OCI-LY7 (cell line): ENCODE data around the gene BAMBI. TPM values are rescaled to one million over a fixed set of nuclear protein-coding genes. Genes with fewer than 3 reads are reported as not detected.

ENCODE experiments used
- BruUV-seq: library from RNA; stranded (reverse); fragments of 400-500 nt; replicated peaks from 2 replicates; lab custom pipeline; 2021; lab: Mats Ljungman, UMichigan
- CTCF ChIA-PET: fragments of 300-600 bp; sonication (Branson Sonifier 250); formaldehyde crosslinking; loops from one replicate; lab custom pipeline; 2022; ENCODE audit warnings: antibody characterized with exemption; ENCODE audit not compliant: unreplicated experiment; lab: Charles Lee
- POLR2A ChIA-PET: fragments of 300-600 bp; sonication (Branson Sonifier 250); formaldehyde crosslinking; loops from one replicate; lab custom pipeline; 2022; ENCODE audit warnings: antibody characterized with exemption; lab: Charles Lee
- DNase-seq: peaks from one replicate; pipeline ENCODE4 v3.0.0-alpha.2; 2015; ENCODE audit warnings: low spot score
- H2AFZ ChIP-seq: fragments of 200-600 bp; sonication (generic), shearing (Covaris generic); 2 replicates; pipeline ENCODE4 v1.6.1; 2014; ENCODE audit warnings: mild to moderate bottlenecking, antibody characterized with exemption, low read length, moderate library complexity
- H3K27ac ChIP-seq: fragments of 200-600 bp; sonication (generic); 2 replicates; pipeline ENCODE4 v1.5.1; 2014; ENCODE audit warnings: mixed run types, low read depth, mild to moderate bottlenecking, moderate library complexity, low read length, inconsistent platforms; ENCODE audit not compliant: poor library complexity, severe bottlenecking
- H3K36me3 ChIP-seq: fragments of 200-600 bp; sonication (generic); 2 replicates; pipeline ENCODE4 v1.6.1; 2014; ENCODE audit warnings: mild to moderate bottlenecking, antibody characterized with exemption, low read length, moderate library complexity, mixed read lengths; ENCODE audit not compliant: insufficient read depth
- H3K4me1 ChIP-seq: fragments of 200-600 bp; sonication (generic); 2 replicates; pipeline ENCODE4 v1.5.1; 2014; ENCODE audit warnings: mild to moderate bottlenecking, low read length; ENCODE audit not compliant: insufficient read depth, poor library complexity, severe bottlenecking
- H3K4me2 ChIP-seq: fragments of 200-600 bp; sonication (generic); 2 replicates; pipeline ENCODE4 v1.6.1; 2014; ENCODE audit warnings: mild to moderate bottlenecking, low read length
- H3K4me3 ChIP-seq: fragments of 200-600 bp; sonication (generic); 2 replicates; pipeline ENCODE4 v1.5.1; 2014; ENCODE audit warnings: mild to moderate bottlenecking, low read depth, low read length; ENCODE audit not compliant: poor library complexity, severe bottlenecking
- H3K79me2 ChIP-seq: fragments of 200-600 bp; sonication (generic); 2 replicates; pipeline ENCODE4 v1.6.1; 2016; ENCODE audit warnings: low read depth, mild to moderate bottlenecking, low read length, moderate library complexity, mixed read lengths; ENCODE audit not compliant: insufficient read depth
- H3K9me2 ChIP-seq: fragments of 200-600 bp; sonication (generic); 2 replicates; pipeline ENCODE4 v1.6.1; 2016; ENCODE audit warnings: mild to moderate bottlenecking, low read length, mixed read lengths; ENCODE audit not compliant: insufficient read depth
- H3K9me3 ChIP-seq: fragments of 200-600 bp; sonication (generic); 2 replicates; pipeline ENCODE4 v1.6.1; 2014; ENCODE audit warnings: mild to moderate bottlenecking, mixed run types, low read length, mixed read lengths
- H4K20me1 ChIP-seq: fragments of 200-600 bp; sonication (generic); 2 replicates; pipeline ENCODE4 v1.6.1; 2014; ENCODE audit warnings: mild to moderate bottlenecking, antibody characterized with exemption, low read length, moderate library complexity, mixed read lengths; ENCODE audit not compliant: insufficient read depth
- EZH2phosphoT487 ChIP-seq: fragments of 200-600 bp; sonication (generic); IDR thresholded peaks from 2 replicates; pipeline ENCODE4 v1.6.1; 2018; ENCODE audit warnings: low read depth, borderline replicate concordance, mild to moderate bottlenecking, mixed run types, antibody characterized with exemption, low read length, moderate library complexity, mixed read lengths
- intact Hi-C: fragments of 100-400 bp; cut with micrococcal nuclease; formaldehyde crosslinking; loops from one replicate; pipeline ENCODE4 v1.10.0; 2022; ENCODE audit not compliant: unreplicated experiment
- total RNA-seq, 2 experiments: library from RNA; depleted of rRNA in 1 of 2; stranded (reverse); fragments of >200 nt in 1 of 2; shearing (Covaris generic) in 1 of 2; gene quantifications; 2 replicates each; pipeline ENCODE4 v1.2.3, GENCODE V29; 2014 to 2022
- TF ChIP-seq, protein P1 (sequence below): fragments of 200-600 bp; sonication (generic); conservative IDR thresholded peaks from 2 replicates; pipeline ENCODE4 v1.5.1; 2014; ENCODE audit warnings: mild to moderate bottlenecking, antibody characterized with exemption, low read length, moderate library complexity, mixed read lengths

BAMBI gene
- total RNA-seq, 2 experiments from 2014 or later = 0.89 to 3.1 TPM

DNA sequence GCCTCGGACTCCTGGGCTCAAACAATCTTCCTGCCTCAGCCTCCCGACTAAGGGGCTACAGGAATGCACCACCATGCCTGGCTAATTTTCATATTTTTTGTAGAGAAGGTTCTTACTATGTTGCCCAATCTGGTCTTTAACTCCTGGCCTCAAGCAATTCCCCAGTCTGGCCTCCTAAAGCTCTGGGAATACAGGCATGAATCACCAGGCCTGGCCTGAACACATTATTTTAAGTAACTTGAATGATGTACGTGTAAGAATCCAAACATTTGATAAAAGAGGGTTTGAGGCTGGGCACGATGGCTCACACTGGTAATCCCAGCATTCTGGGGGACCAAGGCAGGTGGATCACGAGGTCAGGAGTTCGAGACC lies 13.0 kb upstream of the BAMBI start:
- no peaks in the 10 kb centered on the region for H3K79me2 ChIP-seq
- H3K4me3 ChIP-seq = no peak overlapping the region
- no peaks in the 10 kb centered on the region for H3K36me3 ChIP-seq
- TF ChIP-seq EZH2phosphoT487 = no peak
- TF ChIP-seq, protein P1, sequence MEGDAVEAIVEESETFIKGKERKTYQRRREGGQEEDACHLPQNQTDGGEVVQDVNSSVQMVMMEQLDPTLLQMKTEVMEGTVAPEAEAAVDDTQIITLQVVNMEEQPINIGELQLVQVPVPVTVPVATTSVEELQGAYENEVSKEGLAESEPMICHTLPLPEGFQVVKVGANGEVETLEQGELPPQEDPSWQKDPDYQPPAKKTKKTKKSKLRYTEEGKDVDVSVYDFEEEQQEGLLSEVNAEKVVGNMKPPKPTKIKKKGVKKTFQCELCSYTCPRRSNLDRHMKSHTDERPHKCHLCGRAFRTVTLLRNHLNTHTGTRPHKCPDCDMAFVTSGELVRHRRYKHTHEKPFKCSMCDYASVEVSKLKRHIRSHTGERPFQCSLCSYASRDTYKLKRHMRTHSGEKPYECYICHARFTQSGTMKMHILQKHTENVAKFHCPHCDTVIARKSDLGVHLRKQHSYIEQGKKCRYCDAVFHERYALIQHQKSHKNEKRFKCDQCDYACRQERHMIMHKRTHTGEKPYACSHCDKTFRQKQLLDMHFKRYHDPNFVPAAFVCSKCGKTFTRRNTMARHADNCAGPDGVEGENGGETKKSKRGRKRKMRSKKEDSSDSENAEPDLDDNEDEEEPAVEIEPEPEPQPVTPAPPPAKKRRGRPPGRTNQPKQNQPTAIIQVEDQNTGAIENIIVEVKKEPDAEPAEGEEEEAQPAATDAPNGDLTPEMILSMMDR = no peak
- H2AFZ ChIP-seq = no peak overlapping the region
- no TSS peak for BruUV-seq
- ChIA-PET POLR2A (no interaction called here), CTCF (interaction anchor here (1.1 kb wide), 1 partner anchor 327 kb away, joined by 3 read pairs; no protein-coding TSS in a partner anchor)
- H3K4me1 ChIP-seq = no peaks in the 10 kb centered on the region
- H3K4me2 ChIP-seq = no peak overlapping the region
- H4K20me1 ChIP-seq = no peaks in the 10 kb centered on the region
- no peaks in the 10 kb centered on the region for H3K9me3 ChIP-seq
- no peaks in the 10 kb centered on the region for H3K9me2 ChIP-seq
- intact Hi-C loops = loop anchor here (1.0 kb wide), 1 partner anchor 327 kb away; no protein-coding TSS in a partner anchor
- no peak overlapping the region for H3K27ac ChIP-seq
- no peak for DNase-seq

GRCh38 chr10:28666751-28667467 lies 10.4 kb upstream of the BAMBI start:
- TF ChIP-seq, protein P1 = no peak
- no peak for TF ChIP-seq EZH2phosphoT487
- no peak overlapping the region for H3K27ac ChIP-seq
- no peaks in the 10 kb centered on the region for H3K4me1 ChIP-seq
- intact Hi-C loops = no loop called here
- no peak for DNase-seq
- ChIA-PET CTCF (no interaction called here), POLR2A (no interaction called here)
- no peaks in the 10 kb centered on the region for H3K9me3 ChIP-seq
- no peaks in the 10 kb centered on the region for H3K79me2 ChIP-seq
- H3K36me3 ChIP-seq = no peaks in the 10 kb centered on the region
- BruUV-seq = no TSS peak
- no peak overlapping the region for H3K4me3 ChIP-seq
- H2AFZ ChIP-seq = no peak overlapping the region
- H3K4me2 ChIP-seq = no peak overlapping the region
- H4K20me1 ChIP-seq = no peaks in the 10 kb centered on the region
- H3K9me2 ChIP-seq = no peaks in the 10 kb centered on the region
